SK-N-MC (cell line): Measurements from ENCODE around the gene PARP12.

Experiments
- EZH2 ChIP-seq: fragments of 200-600 bp; sonication (generic); IDR thresholded peaks from one replicate; pipeline ENCODE4 v1.6.1; 2017; ENCODE audit warnings: antibody characterized with exemption
- POLR2AphosphoS5 ChIP-seq: IDR thresholded peaks from 2 replicates; pipeline ENCODE4 v1.6.1; 2012; ENCODE audit warnings: mild to moderate bottlenecking, low read depth, low read length, borderline replicate concordance

DNA sequence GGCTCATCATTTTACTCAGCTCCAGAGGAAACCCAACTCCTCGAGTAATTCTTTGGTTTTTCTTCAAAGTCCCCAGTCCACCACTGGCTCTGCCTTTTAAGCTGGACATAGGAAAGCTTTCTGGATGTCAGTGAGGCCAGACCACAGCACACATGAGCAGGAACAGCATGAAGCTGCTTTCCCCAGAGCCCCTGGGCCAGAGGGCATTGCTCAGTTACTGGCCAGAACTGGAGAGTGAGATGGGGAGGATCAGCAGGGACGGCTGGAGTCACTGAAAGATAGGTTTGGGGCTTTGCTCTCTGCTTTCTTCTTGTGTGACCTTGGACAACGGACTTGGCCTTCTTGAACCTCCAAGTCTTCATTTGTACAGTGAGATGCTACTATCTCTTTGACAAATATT is 43.1 kb downstream of the PARP12 start:
- TF ChIP-seq POLR2AphosphoS5 = no peak
- no peak for TF ChIP-seq EZH2
